HG03139 (cell line): Measurements from ENCODE around the gene COL27A1.

Source experiments
- ATAC-seq: cut with Tn5 transposase; IDR thresholded peaks from one replicate; pipeline ENCODE4 v1.9.1; 2021; ENCODE audit not compliant: unreplicated experiment

The COL27A1 gene

DNA sequence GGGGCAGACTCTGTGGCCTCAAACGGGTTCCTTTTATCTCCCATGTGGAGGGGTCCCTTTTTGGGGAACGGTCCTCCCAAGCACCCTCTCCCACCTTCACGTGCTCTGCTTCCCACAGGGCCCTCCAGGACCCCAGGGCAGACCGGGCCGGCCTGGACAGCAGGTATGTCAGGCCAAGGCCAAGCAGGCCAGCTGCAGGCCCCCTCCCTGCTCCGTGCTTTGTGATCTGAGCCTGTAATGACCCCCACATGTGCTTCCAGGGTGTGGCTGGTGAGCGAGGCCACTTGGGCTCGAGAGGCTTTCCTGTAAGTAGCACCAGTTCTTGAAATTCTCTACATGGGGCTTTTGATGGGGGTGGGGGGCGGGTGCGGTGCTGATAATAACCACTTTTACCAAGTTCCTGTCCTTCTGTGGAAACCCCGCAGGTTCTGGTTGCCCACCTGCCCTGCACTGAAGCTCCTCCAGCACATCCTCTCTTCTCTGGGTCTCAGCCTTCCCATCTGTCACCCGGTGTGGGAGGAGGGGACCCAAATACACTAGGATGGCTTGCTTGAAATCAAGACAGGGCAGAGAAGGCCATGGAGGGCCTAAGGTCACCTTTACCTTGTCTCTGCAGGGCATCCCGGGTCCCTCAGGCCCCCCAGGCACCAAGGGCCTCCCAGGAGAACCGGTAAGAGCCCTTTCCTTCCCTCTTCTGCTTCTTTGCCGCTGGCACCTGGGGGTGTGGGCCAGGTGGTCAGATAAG lies 109.6 kb downstream of the COL27A1 start:
- ATAC-seq, result no peak

DNA sequence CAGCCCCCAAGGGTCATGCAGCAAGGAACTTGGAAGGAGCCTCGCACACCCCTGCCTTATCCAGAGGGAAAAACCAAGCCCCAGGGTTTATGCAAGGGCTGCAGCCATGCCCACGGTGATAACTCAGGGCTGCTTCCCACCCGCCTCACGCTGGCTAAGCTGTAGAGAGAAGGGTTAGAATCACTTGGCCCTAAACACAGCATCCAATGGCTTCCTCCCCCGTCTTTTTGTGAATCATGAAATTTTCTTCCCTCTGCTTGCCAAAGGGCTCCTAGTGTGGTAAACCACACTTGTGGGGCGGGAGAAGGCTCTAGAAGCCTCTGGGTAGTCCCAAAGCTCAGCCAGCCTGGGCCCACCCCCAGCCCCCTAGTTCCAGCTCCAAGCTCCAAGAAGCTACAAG lies 111.6 kb downstream of the COL27A1 start:
- no peak for ATAC-seq

DNA sequence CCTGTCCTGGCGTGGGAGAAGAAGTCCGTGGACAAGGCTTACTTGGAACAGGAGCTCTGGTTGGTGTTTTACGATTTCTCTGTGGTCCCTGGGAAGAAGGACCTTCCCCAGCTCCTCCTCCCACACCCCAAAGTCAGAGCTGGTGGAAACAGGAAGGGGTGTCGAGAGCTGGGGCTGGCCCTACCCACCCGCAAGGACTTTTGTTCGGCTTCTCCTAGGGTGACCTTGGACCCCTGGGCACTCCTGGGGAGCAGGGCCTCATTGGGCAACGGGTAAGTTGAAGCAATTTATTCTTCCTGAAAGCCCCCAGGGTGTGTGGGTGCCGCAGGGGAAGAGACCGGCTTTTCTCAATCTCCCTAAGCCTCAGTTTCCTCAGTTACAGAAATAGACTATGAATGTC lies 113.7 kb downstream of the COL27A1 start:
- ATAC-seq, result no peak

DNA sequence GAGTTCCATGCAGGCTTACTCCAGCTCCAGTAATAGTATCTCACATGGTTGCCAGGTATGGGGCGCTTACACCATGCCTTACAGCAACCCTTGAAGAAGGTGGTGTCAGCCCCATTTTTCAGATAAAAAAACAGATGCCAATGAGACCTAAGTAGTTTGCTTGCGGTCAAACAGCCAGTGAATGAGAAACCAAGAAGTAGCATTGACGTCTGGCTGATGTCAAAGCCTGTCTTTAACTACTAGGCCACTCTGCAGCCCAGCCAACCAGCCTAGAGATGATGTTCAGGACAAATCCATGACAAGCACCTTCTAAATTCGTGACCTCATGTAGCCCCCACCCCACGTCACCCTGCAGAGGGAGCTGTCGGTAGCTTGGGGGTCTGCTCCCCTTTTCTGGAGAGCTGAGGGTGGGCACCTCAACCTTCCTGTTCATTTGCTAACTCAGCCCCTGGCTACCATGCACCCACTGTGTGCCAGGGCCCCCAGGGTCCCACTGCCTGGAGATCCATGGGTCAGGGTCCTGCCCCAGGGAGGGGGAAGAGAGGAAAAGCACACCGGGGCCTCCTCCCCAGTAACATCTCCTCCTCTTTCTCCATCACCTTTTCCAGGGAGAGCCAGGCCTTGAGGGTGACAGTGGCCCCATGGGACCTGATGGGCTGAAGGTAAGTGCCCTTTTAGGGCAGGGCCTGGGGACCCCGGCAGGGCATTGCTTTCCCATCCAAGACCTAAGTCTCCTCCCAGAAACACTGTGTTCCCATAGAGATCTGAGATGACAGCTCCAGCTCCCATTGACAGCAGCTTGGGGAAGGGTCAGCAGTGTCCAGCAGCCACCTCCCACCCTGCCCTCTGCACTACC lies 115.0 kb downstream of the COL27A1 start:
- ATAC-seq, result no peak

DNA sequence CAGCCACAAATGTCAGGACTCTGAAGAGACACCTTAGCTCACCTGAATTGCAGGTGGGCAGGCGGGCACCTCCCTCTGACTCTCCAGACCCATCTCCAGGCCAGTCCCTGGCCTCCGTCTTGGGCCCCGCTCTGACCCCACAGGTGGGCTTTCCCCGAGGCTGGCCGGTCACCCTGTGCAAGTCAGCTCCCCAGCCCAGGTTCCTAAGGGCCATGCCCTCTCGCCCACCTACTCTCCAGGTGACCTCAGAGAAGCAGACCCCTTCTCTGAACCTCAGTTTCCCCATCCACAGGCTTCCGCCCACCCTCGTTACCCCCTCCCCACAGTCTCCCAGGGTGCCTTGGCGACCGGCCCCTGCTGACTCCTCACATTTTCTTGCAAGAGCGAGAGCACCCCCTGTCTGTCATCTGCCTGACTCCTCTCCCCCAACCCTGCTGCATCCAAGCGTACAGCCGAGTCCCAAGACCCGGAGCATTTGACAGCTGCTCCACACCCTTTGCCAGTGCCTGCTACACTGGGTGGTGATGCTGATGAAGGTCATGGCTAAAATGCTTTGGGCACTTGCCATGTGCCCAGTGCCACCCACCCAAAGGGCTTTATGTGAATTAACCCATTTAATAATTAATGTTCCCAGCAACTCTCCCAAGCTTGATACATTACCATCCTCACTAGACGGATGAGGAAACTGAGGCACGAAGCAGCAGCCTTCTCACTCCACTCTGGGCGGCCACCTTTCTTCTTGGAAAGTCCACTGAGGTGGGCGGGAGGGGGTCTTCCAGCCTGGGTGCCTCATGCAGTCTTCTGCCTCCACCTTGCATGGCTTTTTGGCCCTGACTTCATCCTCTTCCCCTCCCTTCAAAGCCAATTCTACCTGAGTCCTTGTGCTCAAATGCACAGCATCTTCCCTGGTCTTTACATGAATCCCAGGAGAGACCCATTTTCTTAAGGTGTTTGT lies 116.5 kb downstream of the COL27A1 start:
- no peak for ATAC-seq

DNA sequence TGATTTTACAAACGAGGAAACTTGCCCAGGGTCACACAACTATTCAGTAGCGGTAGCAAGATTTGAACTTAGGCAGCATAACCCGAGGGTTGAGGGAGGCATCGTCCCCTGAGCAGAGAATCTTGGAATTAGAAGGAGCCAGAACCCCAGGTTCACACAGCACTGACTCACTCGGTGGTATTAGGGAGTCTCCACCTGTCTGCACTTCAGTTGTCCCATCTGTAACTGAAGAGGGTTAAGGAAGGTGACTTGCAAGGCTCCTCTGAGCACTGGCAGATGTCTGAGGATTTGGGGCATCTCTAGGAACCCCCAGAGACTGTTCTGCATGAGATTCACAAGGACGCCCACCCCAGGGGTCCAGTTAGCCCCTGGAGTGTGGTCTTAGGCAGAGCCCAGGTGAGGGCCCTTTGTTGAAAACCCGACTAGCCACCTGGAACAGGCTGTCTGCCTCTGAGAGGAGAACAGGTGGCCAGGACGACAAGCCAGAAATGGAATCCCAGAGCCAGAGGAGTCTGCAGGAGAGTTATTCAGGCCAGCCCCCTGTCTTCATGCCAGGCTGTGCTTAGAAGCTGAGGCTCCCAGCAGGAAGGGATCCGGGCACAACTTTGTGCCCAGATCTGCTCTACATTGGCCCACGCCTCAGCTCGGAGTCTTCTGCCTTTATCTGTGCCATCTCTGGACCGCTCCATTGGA lies 117.5 kb downstream of the COL27A1 start:
- ATAC-seq, result no peak

DNA sequence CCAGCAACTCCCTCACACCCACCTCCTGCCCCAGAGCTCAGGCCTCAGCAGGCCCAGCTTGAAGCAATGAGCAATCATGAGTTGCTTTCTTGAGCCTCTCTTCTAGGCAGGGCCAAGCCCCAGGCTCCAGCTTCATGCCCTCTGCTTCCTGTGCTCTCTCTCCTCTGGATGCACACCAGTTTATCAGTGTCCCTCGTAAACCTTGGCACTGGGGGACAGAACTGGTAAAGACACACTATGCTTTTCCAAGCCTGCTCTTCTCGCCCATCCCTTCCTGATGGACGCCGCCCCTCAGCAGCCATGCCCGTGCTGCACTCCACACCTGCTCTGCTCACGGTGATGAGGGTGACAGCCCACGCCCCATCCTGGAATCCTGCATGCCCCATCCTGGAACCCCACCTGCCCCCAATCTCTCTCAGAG lies 118.1 kb downstream of the COL27A1 start:
- ATAC-seq, result no peak

DNA sequence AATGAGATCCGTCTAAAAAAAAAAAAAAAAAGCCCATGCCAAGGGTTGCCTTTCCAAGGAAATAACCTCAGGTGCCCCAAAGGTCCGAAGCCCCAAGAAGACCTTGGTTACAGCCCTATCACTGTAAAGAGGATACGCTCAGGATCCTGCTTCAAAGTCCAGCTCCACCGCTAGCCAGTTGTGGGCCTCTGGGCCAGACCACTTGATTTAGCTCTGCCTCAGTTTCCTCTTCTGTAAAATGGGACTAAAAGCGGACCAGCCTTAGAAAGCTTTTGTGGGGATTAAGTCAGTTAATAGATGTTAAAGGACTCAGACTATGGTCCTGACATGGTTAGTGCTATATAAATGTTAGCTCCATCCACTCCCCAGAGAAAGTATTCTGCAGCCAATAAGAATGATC lies 118.9 kb downstream of the COL27A1 start:
- ATAC-seq, result no peak

DNA sequence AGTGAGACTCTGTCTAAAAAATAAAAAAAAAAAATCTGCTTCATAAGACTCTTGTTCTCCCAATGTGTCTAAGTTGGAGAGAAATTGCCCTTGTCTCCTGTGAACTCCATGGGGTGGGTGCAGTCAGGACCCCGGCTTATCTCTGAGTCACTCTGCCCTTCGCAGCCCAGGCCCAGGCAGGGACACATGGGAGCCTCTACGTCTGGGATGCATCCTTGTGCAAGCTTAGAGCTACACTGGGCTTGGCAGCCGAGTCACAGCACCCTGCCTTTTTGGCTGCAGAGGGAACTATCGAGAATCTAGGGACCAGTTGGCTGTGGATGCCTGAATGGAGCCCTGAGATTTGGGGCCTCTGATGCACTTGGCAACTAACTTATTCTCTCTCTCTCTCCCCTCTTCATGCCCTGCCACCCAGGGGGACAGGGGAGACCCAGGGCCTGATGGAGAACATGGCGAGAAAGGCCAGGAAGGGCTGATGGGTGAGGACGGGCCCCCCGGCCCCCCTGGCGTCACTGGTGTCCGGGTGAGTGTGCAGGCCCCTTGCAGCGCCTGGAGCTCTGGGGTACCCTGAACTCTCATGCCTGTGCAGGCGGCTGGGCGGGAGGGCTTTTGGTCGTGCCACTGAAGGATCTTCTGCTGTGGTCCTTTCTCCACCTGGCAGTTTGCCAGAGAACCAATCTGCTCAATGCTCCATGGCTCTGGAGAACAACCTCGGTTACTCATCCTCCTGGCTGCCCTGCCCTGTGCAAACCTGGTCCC lies 120.1 kb downstream of the COL27A1 start:
- ATAC-seq, result no peak

DNA sequence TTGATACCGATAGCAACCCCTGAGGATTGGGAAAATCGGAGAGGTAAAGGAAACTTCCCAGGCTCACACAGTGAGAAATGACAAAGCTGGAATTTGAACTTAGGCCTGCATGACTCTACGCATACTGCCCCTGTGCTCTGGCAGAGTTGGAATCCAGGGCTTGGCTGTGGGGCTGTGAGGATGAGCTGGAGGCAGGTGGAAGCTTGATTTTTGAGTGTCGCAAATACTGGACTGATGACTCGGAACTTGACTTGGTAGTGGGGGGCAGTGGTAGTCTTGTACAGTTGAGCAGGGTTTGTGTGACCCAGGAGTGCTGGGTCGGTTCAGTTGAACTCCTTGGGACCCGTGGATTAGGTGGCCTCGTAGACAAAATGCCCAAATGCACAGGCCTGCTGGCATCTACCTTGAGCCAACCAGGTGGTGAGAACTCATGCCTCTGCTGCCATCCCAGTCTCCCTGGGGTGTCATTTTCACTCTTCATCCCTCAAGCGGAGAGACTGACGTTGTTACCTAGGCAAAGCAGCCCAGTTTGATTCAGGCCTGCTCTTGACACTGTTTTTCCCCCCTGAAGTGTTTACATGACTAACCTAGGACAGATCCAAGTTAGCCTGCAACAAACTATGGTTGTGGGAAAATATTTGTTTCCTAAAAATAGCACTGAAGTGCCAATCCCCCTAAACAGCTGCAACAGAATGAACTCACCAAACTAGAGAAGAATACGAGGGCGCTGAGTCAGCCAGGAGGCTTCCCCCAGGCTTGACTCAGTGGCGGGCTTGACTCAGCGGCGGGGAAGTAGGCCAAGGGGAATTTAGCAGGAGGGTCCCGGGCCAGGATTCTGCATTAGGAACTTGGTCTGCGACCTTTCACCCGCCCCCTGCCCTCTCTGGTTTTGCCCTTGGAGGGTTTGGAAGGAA lies 121.8 kb downstream of the COL27A1 start:
- no peak for ATAC-seq

DNA sequence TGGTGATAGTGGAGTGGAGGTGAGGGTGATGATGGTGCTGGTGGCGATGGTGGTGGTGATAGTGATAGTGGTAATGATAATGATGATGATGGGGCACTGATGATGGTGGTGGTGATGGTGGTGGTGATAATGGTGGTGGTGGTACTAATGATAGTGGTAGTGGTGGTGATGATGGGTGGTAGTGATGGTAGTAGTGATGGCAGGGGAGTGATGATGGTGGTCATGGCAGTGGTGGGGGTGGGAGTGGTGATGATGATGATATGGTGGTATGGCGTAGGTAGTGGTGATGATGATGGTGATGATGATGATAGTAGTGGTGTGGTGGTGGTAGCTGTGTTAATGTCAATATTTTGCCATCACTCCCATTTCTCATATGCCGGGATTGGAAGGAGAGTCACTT lies 123.0 kb downstream of the COL27A1 start:
- ATAC-seq, result no peak

DNA sequence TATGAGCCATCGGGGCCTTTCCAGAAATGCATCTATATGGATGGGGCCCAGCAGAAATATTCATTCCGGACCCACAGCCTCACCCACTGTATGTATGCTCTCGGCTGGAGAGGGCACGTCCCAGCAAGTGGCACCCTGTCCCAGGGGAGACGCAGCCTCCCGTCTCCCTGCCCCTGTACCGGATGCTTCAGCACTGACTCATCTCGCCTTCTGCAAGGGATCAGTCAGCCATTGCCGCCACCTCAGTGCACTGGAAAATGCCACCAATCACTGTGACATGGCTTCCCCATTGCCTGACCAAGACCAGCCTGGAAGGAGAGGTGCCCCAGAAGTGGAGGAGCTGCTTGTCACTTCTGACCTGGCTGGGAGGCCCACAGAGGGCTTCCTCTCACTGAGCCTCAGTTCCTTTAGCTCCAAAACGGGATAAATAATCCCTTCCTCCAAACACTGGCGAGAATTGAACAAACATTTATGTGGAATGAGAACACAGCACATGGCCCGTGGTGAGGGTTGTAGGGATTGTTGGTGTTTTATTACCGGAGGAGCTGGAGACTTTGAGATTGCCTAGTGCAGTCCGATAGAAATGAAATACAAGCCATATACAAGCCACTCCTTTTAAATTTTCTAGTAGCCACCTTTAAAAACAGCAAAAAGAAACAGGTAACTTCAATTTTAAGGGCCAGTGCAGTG lies 123.7 kb downstream of the COL27A1 start:
- ATAC-seq, result no peak

DNA sequence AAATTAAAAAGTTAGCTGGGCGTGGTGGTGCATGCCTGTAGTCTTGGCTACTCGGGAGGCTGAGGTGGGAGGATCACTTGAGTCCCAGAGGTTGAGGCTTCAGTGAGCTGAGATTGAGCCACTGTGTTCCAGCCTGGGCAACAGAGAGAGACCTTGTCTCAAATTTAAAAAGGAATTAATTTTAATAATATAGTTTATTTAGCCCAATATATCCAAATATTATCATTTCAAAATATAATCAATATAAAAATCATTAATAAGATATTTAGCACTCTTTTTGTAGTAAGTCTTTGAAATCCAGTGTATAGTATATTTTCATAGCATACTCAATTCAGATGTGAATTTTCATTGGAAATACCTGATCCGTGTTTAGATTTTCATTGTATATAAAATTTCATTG lies 124.4 kb downstream of the COL27A1 start:
- ATAC-seq, result no peak

DNA sequence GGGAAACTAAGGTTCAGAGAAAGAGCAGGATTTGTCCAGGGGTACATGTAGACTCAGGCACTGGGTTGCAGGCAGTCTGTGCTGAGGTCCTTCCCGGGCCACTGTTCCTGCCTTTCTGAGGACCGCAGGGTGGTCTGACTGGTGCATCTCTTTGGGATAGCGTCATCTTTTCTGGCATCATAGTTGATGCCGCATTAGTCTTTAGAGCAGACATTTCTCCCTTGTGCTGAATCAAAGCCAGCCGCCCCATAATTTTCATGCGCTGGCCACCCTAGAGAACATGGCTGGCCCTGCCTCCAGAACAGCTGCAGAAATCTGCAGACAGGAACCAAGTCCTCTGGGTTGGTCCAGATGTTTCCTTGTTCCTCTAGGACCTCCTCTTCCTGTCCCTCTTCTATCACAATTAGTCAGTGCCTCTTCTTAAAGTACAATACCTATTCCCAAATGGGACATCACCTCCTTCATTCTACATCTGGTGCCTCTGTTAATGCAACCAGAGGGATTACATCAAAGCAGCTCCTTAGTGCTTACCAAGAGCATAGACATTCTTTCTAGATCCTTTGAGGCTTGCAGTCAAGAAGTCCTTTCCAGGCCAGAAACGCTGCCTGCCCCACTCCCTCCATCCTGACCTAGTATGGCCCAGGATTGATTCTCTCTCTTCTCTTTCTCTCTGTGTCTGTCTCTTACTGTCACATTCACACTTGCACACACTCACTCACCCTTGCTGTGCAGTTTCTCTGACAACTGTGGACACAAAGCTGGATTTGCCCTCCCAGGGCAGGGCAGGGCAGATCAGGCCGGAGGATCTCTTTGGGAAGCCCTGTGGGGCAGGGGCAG lies 125.5 kb downstream of the COL27A1 start:
- ATAC-seq, result no peak

DNA sequence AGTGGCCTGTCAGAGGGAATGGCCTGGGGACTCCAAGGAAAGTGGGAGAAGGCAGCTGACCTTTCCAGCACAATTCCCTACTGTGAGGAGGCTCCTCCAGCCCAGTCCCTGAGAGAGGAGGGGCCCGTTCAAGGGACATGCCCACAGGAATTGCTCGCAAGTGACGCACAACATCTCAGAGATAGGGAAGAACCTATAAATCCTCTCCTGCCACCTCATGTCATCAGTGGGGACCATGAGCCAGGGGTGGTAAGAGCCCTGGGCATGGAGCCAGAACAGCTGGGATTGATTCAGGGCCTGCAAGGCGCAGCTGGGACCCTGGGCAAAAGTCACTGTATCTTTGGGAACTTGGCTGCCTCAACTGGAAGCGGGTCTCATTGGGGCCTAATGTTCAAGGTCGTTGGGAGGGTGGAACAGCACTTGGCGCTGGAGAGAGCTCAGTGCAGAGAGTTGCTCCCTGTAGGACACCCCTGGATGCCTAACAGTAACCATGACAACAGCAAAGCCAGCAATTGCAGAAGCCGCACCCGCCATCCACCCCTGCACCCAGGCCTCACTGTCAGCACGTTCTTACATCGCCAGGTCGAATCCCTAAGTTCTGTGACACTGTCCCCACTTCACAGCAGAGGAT lies 126.3 kb downstream of the COL27A1 start:
- no peak for ATAC-seq

DNA sequence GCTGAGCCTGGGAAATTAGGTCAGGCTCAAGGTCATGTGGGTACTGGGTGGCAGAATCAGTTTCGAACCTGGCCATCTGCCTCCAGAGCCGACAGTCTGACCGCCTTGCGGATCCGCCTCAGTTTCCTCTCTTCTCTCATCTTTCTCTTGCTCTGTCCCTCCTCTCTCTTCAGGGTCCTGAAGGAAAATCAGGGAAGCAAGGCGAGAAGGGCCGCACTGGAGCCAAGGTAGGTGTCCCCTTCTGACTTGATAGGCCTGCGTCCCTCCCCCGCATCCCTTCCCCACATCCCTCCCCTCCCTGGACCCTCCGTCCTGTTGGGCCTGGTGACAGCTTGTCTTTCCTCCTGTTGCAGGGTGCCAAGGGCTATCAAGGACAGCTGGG lies 126.8 kb downstream of the COL27A1 start:
- no peak for ATAC-seq

DNA sequence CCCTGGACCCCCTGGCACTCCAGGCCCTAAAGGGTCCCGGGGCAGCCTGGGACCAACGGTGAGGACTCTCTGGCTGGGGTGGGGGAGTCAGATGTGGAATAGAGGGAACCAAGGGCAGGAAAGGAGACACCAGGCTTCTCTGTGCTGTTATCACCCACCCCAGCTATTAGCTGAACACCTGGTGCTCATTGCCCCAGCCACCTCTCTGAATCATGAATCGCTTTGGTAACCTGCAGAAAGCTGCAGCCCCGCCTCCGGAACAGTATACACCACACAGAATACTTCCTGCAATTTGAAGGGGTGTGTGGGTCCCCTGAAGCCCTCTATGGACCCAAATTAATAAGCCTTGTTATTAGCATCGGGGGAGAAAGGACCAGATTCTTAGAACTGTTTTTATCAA lies 127.2 kb downstream of the COL27A1 start:
- ATAC-seq, result no peak
